Neural cell (in vitro differentiated cells): ENCODE data around the gene STAT5B. TPM values are rescaled to one million over a fixed set of nuclear protein-coding genes. Genes with fewer than 3 reads are reported as not detected.

Experiments used
- H2AFZ ChIP-seq: fragments of 200-600, 300-800 bp; sonication (generic), shearing (Covaris generic); 2 replicates; pipeline ENCODE4 v1.6.0; 2014; ENCODE audit warnings: low read depth, mild to moderate bottlenecking, antibody characterized with exemption, low read length, moderate library complexity
- H3F3A ChIP-seq: fragments of 200-600 bp; shearing (Covaris generic); 2 replicates; pipeline ENCODE4 v1.6.1; 2016; ENCODE audit warnings: mild to moderate bottlenecking, moderate library complexity, mixed read lengths, antibody characterized with exemption, low read length; ENCODE audit not compliant: insufficient read depth, poor library complexity, severe bottlenecking
- H3K27ac ChIP-seq: fragments of 200-600, 300-800 bp; sonication (generic), shearing (Covaris generic); 2 replicates; pipeline ENCODE4 v1.5.1; 2014; ENCODE audit warnings: mild to moderate bottlenecking, low read length, moderate library complexity
- H3K27me3 ChIP-seq: fragments of 300-800, 200-600 bp; sonication (generic), shearing (Covaris generic); 2 replicates; pipeline ENCODE4 v1.6.0; 2014; ENCODE audit warnings: mild to moderate bottlenecking, low read depth, low read length, moderate library complexity; ENCODE audit not compliant: insufficient read depth
- H3K36me3 ChIP-seq: fragments of 300-800, 200-600 bp; sonication (generic), shearing (Covaris generic); 2 replicates; pipeline ENCODE4 v1.5.1; 2014; ENCODE audit warnings: mild to moderate bottlenecking, antibody characterized with exemption, low read length, moderate library complexity; ENCODE audit not compliant: insufficient read depth
- H3K4me2 ChIP-seq: fragments of 300-800, 200-600 bp; sonication (generic), shearing (Covaris generic); 2 replicates; pipeline ENCODE4 v1.6.0; 2014; ENCODE audit warnings: mild to moderate bottlenecking, low read length
- H3K4me3 ChIP-seq: fragments of 300-800, 200-600 bp; sonication (generic), shearing (Covaris generic); 2 replicates; pipeline ENCODE4 v1.5.1; 2014; ENCODE audit warnings: mild to moderate bottlenecking, low read length, moderate library complexity
- H3K79me2 ChIP-seq: fragments of 200-600 bp; shearing (Covaris generic); replicated peaks from 2 replicates; pipeline ENCODE4 v1.6.0; 2014; ENCODE audit warnings: mild to moderate bottlenecking, low read length, moderate library complexity; ENCODE audit not compliant: insufficient read depth
- H3K9ac ChIP-seq: fragments of 300-800, 200-600 bp; sonication (generic), shearing (Covaris generic); 2 replicates; pipeline ENCODE4 v1.6.1; 2016; ENCODE audit warnings: mild to moderate bottlenecking, low read length, mixed read lengths
- H3K9me2 ChIP-seq: fragments of 200-600 bp; shearing (Covaris generic); 2 replicates; pipeline ENCODE4 v1.6.1; 2016; ENCODE audit warnings: mild to moderate bottlenecking, low read length, mixed read lengths; ENCODE audit not compliant: insufficient read depth
- H3K9me3 ChIP-seq: fragments of 200-600, 300-800 bp; sonication (generic), shearing (Covaris generic); 2 replicates; pipeline ENCODE4 v1.6.1; 2016; ENCODE audit warnings: mild to moderate bottlenecking, mixed run types, low read length, moderate library complexity, mixed read lengths
- H4K20me1 ChIP-seq: fragments of 200-600 bp; shearing (Covaris generic); 2 replicates; pipeline ENCODE4 v1.6.1; 2016; ENCODE audit warnings: mild to moderate bottlenecking, mixed run types; ENCODE audit not compliant: insufficient read depth
- CTCF ChIP-seq: fragments of 450-650 bp; IDR thresholded peaks from 2 replicates; pipeline ENCODE4 v1.5.1; 2014; ENCODE audit warnings: antibody characterized with exemption, mild to moderate bottlenecking, moderate library complexity; ENCODE audit not compliant: poor library complexity, severe bottlenecking
- EZH2 ChIP-seq: fragments of 200-600, 300-800 bp; shearing (Covaris generic), sonication (generic); IDR thresholded peaks from 2 replicates; pipeline ENCODE4 v1.6.1; 2014; ENCODE audit warnings: antibody characterized with exemption, low read length, borderline replicate concordance, mild to moderate bottlenecking; ENCODE audit not compliant: insufficient read depth, poor library complexity, severe bottlenecking
- POLR2AphosphoS5 ChIP-seq: IDR thresholded peaks from 2 replicates; pipeline ENCODE4 v1.6.1; 2012
- RAD21 ChIP-seq: fragments of 450-650 bp; conservative IDR thresholded peaks from 2 replicates; pipeline ENCODE4 v1.6.1; 2014; ENCODE audit warnings: antibody characterized with exemption, mild to moderate bottlenecking, moderate library complexity
- SMC3 ChIP-seq: fragments of 450-650 bp; conservative IDR thresholded peaks from 2 replicates; pipeline ENCODE4 v1.6.1; 2014; ENCODE audit warnings: antibody characterized with exemption, mild to moderate bottlenecking, moderate library complexity; ENCODE audit not compliant: poor library complexity
- TAF1 ChIP-seq: IDR thresholded peaks from 2 replicates; pipeline ENCODE4 v1.6.1; 2012; ENCODE audit warnings: low read depth
- polyA plus RNA-seq: library from polyadenylated mRNA; depleted of rRNA; stranded (reverse); fragments of >200 nt; gene quantifications from 2 replicates; pipeline ENCODE4 v1.2.3, GENCODE V29; 2014
- TF ChIP-seq, protein P1 (sequence below): IDR thresholded peaks from 2 replicates; pipeline ENCODE4 v1.6.1; 2012; ENCODE audit warnings: borderline replicate concordance

STAT5B gene
- polyA plus RNA-seq, 1 donor from 2014 or later, result 47.4 TPM

GRCh38 chr17:42288803-42289610 is 12.8 kb upstream of the STAT5B start:
- Histone ChIP-seq H3K4me3 (no peak overlapping the region), H3K9ac (no peak overlapping the region), H3K27me3 (peaks cover 40% of the 10 kb centered on the region), H3K36me3 (no peaks in the 10 kb centered on the region), H4K20me1 (no peaks in the 10 kb centered on the region), H3K9me2 (no peaks in the 10 kb centered on the region), H3K27ac (no peak overlapping the region), H3F3A (no peaks in the 10 kb centered on the region), H3K4me2 (no peak overlapping the region), H3K79me2 (no peaks in the 10 kb centered on the region), H3K9me3 (no peaks in the 10 kb centered on the region), H2AFZ (no peak overlapping the region)
- TF ChIP-seq TAF1, result no peak
- TF ChIP-seq, protein P1, sequence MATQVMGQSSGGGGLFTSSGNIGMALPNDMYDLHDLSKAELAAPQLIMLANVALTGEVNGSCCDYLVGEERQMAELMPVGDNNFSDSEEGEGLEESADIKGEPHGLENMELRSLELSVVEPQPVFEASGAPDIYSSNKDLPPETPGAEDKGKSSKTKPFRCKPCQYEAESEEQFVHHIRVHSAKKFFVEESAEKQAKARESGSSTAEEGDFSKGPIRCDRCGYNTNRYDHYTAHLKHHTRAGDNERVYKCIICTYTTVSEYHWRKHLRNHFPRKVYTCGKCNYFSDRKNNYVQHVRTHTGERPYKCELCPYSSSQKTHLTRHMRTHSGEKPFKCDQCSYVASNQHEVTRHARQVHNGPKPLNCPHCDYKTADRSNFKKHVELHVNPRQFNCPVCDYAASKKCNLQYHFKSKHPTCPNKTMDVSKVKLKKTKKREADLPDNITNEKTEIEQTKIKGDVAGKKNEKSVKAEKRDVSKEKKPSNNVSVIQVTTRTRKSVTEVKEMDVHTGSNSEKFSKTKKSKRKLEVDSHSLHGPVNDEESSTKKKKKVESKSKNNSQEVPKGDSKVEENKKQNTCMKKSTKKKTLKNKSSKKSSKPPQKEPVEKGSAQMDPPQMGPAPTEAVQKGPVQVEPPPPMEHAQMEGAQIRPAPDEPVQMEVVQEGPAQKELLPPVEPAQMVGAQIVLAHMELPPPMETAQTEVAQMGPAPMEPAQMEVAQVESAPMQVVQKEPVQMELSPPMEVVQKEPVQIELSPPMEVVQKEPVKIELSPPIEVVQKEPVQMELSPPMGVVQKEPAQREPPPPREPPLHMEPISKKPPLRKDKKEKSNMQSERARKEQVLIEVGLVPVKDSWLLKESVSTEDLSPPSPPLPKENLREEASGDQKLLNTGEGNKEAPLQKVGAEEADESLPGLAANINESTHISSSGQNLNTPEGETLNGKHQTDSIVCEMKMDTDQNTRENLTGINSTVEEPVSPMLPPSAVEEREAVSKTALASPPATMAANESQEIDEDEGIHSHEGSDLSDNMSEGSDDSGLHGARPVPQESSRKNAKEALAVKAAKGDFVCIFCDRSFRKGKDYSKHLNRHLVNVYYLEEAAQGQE, result no peak
- no peak for TF ChIP-seq RAD21

DNA sequence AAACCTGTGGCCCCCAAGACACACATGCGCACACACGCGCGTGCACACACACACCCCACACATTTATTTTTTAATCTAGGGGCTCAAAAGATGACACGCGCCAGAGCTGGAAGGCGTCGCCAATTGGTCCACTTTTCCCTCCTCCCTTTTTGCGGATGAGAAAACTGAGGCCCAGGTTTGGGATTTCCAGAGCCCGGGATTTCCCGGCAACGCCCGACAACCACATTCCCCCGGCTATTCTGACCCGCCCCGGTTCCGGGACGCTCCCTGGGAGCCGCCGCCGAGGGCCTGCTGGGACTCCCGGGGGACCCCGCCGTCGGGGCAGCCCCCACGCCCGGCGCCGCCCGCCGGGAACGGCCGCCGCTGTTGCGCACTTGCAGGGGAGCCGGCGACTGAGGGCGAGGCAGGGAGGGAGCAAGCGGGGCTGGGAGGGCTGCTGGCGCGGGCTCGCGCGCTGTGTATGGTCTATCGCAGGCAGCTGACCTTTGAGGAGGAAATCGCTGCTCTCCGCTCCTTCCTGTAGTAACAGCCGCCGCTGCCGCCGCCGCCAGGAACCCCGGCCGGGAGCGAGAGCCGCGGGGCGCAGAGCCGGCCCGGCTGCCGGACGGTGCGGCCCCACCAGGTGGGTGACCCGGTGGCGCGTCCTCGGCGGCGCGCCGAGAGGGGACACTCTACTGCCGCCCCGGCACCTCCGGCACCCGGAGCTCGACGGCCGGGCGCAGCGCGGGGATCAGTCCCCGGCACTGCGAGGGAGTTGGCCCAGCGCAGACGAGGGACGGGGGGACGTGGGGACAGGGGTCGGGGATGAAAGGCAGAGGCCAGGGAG is 12.0 kb upstream of the STAT5B start, which contains the start of gene STAT5A:
Gene STAT5A, plus strand, starts transcription at position 522 of the 826 bp plus-strand sequence. CDS start 914 bp downstream, outside the sequence.
- Histone ChIP-seq H3K27ac (no peak within 1 kb of the TSS), H3K9me2 (no peaks in the 10 kb centered on the region), H3F3A (no peaks in the 10 kb centered on the region), H3K27me3 (peaks cover 40% of the 10 kb centered on the region), H3K9me3 (no peaks in the 10 kb centered on the region), H3K36me3 (no peaks in the 10 kb centered on the region), H4K20me1 (no peaks in the 10 kb centered on the region), H3K4me2 (no peak within 1 kb of the TSS), H3K79me2 (no peaks in the 10 kb centered on the region), H2AFZ (no peak within 1 kb of the TSS), H3K9ac (no peak within 1 kb of the TSS), H3K4me3 (no peak within 1 kb of the TSS)
- TF ChIP-seq CTCF (no peak), SMC3 (no peak), POLR2AphosphoS5 (no peak), TAF1 (no peak), EZH2 (no peak)
- TF ChIP-seq, protein P1, result no peak
